T-cell (primary cell): Measurements from ENCODE around the gene EEA1. TPM values are rescaled to one million over a fixed set of nuclear protein-coding genes. Genes with fewer than 3 reads are reported as not detected.
A peak's percentile ranks its signal among the peaks of the same experiment; 100 is the strongest.

ENCODE experiments used
- ATAC-seq, 4 experiments: fragments of 200-7000 bp in 3 of 4; fragments of 150-1000 bp in 1 of 4; cut with Tn5 transposase; replicated peaks in 1 of 4; 1 replicate in 3 of 4; 2 replicates in 1 of 4; pipeline ENCODE4 v1.10.0; 2021; ENCODE audit warnings: moderate library complexity in 3 of 4, mild to moderate bottlenecking in 2 of 4, moderate number of reproducible peaks in 1 of 4
- CTCF ChIA-PET, 2 donors: fragments of 300-600 bp; sonication (Branson Sonifier 250); formaldehyde crosslinking; loops; one replicate each; lab custom pipeline; 2022; ENCODE audit warnings: antibody characterized with exemption in 2 of 2; lab: Charles Lee
- POLR2A ChIA-PET, 2 donors: fragments of 300-600 bp; sonication (Branson Sonifier 250); formaldehyde crosslinking; loops; one replicate each; lab custom pipeline; 2022; ENCODE audit warnings: antibody characterized with exemption in 2 of 2; lab: Charles Lee
- DNase-seq, 35 experiments: peaks; one replicate each; pipeline versions ENCODE4 v3.0.0 to v3.0.0-alpha.2; 2013 to 2023
- H3K27ac ChIP-seq: one replicate; pipeline ENCODE4 v1.5.1; 2013; ENCODE audit warnings: low read length
- H3K27me3 ChIP-seq, 2 experiments: replicated peaks in 1 of 2; 1 replicate in 1 of 2; 2 replicates in 1 of 2; pipeline versions ENCODE4 v1.6.1 to v1.7.0; 2013; ENCODE audit warnings: low read length in 1 of 2, mixed read lengths in 1 of 2; ENCODE audit not compliant: control insufficient read depth in 2 of 2, insufficient read depth in 2 of 2; ENCODE audit errors: extremely low read depth in 1 of 2
- H3K36me3 ChIP-seq, 2 donors: 1 replicate in 1 of 2; 2 replicates in 1 of 2; pipeline versions ENCODE4 v1.6.1 to v1.7.0; 2013; ENCODE audit warnings: low read length in 1 of 2; ENCODE audit not compliant: control insufficient read depth in 2 of 2, insufficient read depth in 1 of 2; ENCODE audit errors: extremely low read depth in 1 of 2
- H3K4me1 ChIP-seq, 2 experiments: 1 replicate in 1 of 2; 2 replicates in 1 of 2; pipeline versions ENCODE4 v1.6.1 to v1.7.0; 2013; ENCODE audit warnings: low read length in 2 of 2, mixed read lengths in 1 of 2; ENCODE audit not compliant: insufficient read depth in 2 of 2, control insufficient read depth in 1 of 2; ENCODE audit errors: extremely low read depth in 1 of 2
- H3K4me3 ChIP-seq, 2 donors: 1 replicate in 1 of 2; 2 replicates in 1 of 2; pipeline versions ENCODE4 v1.5.1 to v1.7.0; 2013; ENCODE audit warnings: mild to moderate bottlenecking in 2 of 2, low read length in 1 of 2, moderate library complexity in 1 of 2; ENCODE audit not compliant: control insufficient read depth in 1 of 2; ENCODE audit errors: extremely low read depth in 1 of 2
- H3K9me3 ChIP-seq: 2 replicates; pipeline ENCODE4 v1.7.0; 2013
- H3K27ac Mint-ChIP-seq, 2 donors: one replicate each; pipeline ENCODE4 v1.8.0; 2020 to 2021; ENCODE audit warnings: mild to moderate bottlenecking in 2 of 2, mixed read lengths in 2 of 2
- H3K27me3 Mint-ChIP-seq, 2 donors: one replicate each; pipeline ENCODE4 v1.8.0; 2021 to 2022; ENCODE audit warnings: mixed read lengths in 2 of 2
- H3K36me3 Mint-ChIP-seq: one replicate; pipeline ENCODE4 v1.8.0; 2021; ENCODE audit warnings: mixed read lengths
- H3K4me1 Mint-ChIP-seq, 3 donors: one replicate each; pipeline ENCODE4 v1.8.0; 2020 to 2022; ENCODE audit warnings: mixed read lengths in 3 of 3, mild to moderate bottlenecking in 1 of 3
- H3K4me3 Mint-ChIP-seq, 3 donors: one replicate each; pipeline ENCODE4 v1.8.0; 2020 to 2022; ENCODE audit warnings: mild to moderate bottlenecking in 3 of 3, mixed read lengths in 3 of 3, moderate library complexity in 3 of 3
- H3K9me3 Mint-ChIP-seq, 3 donors: one replicate each; pipeline ENCODE4 v1.8.0; 2020 to 2022; ENCODE audit warnings: mixed read lengths in 3 of 3
- WGBS: methylation state at CpG from one replicate; pipeline ENCODE4 v1.1.5; 2013; ENCODE audit warnings: missing lambda C conversion rate; ENCODE audit not compliant: insufficient coverage; 5-methylcytosine and 5-hydroxymethylcytosine counted together
- total RNA-seq, 35 experiments: library from RNA in 6 of 35; stranded (reverse) in 6 of 35; fragments of 120-200 nt in 1 of 35; gene quantifications; one replicate each; pipeline versions ENCODE4 v1.2.1 to v1.2.4 and lab custom pipeline; 2013 to 2026

Gene EEA1
- total RNA-seq, 5 donors from 2014 or later (not counting 1 experiment from before 2014, with no cell fraction given) = 21.4 to 29.5 (median 23.5) TPM

DNA sequence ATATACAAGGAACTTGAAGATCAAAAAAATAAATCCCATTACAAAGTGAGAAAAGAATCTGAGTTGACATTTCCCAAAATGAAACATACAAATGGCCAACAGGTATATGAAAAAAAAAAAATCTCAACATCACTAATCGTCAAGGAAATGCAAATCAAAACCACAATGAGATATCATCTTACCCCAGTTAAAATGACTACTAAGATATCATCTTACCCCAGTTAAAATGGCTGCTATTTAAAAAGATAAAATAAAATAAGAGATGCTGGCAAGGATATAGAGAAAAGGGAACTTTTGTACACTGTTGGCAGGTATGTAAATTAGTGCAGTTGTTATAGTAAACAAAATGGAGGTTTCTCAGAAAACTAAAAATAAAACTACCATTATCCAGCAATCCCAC lies 181.9 kb downstream of the EEA1 start:
- Mint-ChIP-seq H3K27me3 (peaks cover 3 to 7% of the 10 kb centered on the region in 2 donors), H3K4me3 (no peak overlapping the region), H3K4me1 (peaks cover 5 to 19% (median 5%) of the 10 kb centered on the region in 3 donors), H3K27ac (no peak overlapping the region), H3K9me3 (peaks cover 0 to 4% (median 0%) of the 10 kb centered on the region in 3 donors), H3K36me3 (no peaks in the 10 kb centered on the region)
- no peak for ATAC-seq
- ChIA-PET CTCF (no interaction called here), POLR2A (no interaction called here)
- H3K4me3 ChIP-seq = no peak overlapping the region
- peaks cover 0 to 8% of the 10 kb centered on the region in 2 experiments for H3K27me3 ChIP-seq
- H3K27ac ChIP-seq = no peak overlapping the region
- no peak for DNase-seq
- WGBS = no CpG with 5 or more reads among the region's 1 CpG
- no peaks in the 10 kb centered on the region for H3K36me3 ChIP-seq
- H3K4me1 ChIP-seq = no peaks in the 10 kb centered on the region
- H3K9me3 ChIP-seq = no peaks in the 10 kb centered on the region

DNA sequence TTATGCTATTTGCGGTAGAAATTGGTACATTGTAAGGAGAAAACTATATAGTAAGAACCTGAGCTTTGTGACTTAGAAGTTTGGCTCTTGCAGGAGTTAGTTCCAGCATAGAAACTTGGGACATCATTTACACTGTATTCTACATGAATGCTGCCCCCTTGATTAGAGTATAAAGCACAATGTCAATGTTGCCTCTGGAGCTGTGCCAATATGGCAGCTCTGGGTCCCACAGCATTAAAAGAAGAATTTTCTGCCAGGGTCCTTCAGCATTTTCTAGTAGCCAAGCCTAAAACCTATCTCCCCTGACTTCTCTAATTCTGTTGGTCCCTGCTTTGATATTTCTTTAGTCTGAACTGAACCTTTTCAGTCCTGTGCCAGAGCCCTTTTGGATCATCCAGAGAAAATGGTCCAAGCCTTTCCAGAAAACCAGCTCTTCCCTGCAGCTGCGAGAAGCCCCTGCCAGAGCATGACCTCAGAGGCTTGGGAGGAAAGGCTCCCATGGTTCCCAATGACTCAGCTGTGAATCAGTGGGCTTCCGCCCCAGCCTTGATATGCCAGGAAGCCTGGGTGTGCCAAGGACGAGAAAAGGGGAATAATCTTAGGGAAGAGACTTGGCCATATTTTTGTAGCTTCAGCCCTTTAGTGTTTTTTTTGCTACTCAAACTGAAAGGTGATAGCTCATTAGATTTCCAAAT lies 183.1 kb downstream of the EEA1 start:
- POLR2A ChIA-PET = interaction anchor here in 1 of 2 donors (0.6 kb wide), 1 partner anchor 376 kb away, joined by 3 read pairs; no protein-coding TSS in a partner anchor
- CTCF ChIA-PET = no interaction called here
- no peak for DNase-seq

DNA sequence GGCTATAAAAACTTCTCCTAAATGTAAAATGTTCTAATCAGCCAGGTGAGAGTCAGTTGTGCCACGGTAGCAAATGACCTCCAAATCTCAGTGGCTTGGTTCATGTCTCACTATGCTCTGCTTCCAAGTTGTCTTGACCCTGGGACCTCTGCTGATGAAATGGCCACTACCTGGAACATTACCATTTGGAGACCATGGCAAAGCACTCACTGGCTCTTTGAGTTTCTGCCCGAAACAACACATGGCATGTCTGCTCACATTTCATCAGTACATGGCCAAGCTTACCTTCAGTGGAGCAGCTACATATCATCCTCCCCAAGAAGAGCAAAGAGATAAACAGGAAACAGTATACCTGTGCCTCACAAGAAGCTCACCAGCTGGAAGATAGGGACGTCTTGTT lies 186.1 kb downstream of the EEA1 start:
- H3K36me3 ChIP-seq = no peaks in the 10 kb centered on the region
- no peaks in the 10 kb centered on the region for H3K27me3 ChIP-seq
- ChIA-PET POLR2A (no interaction called here), CTCF (no interaction called here)
- WGBS = 80% methylated on average over 2 of the region's 3 CpGs
- H3K4me3 Mint-ChIP-seq = no peak overlapping the region
- H3K27me3 Mint-ChIP-seq = peaks cover 4 to 5% of the 10 kb centered on the region in 2 donors
- H3K36me3 Mint-ChIP-seq = no peaks in the 10 kb centered on the region
- peaks cover 0 to 4% (median 0%) of the 10 kb centered on the region in 3 donors for H3K9me3 Mint-ChIP-seq
- DNase-seq = no peak
- no peak overlapping the region for H3K27ac Mint-ChIP-seq
- H3K4me1 Mint-ChIP-seq = peaks cover 5 to 21% (median 5%) of the 10 kb centered on the region in 3 donors
- no peak overlapping the region for H3K27ac ChIP-seq
- no peak overlapping the region for H3K4me3 ChIP-seq
- no peaks in the 10 kb centered on the region for H3K9me3 ChIP-seq
- no peaks in the 10 kb centered on the region for H3K4me1 ChIP-seq
- no peak for ATAC-seq

More for the DNA sequence above, 183.1 kb downstream of the EEA1 start:
- no peak overlapping the region for H3K4me3 Mint-ChIP-seq
- H3K27ac Mint-ChIP-seq = no peak overlapping the region
- no peak overlapping the region for H3K27ac ChIP-seq
- H3K4me1 ChIP-seq = no peaks in the 10 kb centered on the region
- peaks cover 0 to 4% (median 0%) of the 10 kb centered on the region in 3 donors for H3K9me3 Mint-ChIP-seq
- peaks cover 5 to 21% (median 5%) of the 10 kb centered on the region in 3 donors for H3K4me1 Mint-ChIP-seq
- no peaks in the 10 kb centered on the region for H3K36me3 Mint-ChIP-seq
- H3K27me3 ChIP-seq = peaks cover 0 to 4% of the 10 kb centered on the region in 2 experiments
- no peak overlapping the region for H3K4me3 ChIP-seq
- H3K9me3 ChIP-seq = no peaks in the 10 kb centered on the region
- H3K27me3 Mint-ChIP-seq = peaks cover 4 to 7% of the 10 kb centered on the region in 2 donors
- ATAC-seq = no peak
- WGBS = 60% methylated on average over 1 of the region's 4 CpGs
- H3K36me3 ChIP-seq = no peaks in the 10 kb centered on the region

DNA sequence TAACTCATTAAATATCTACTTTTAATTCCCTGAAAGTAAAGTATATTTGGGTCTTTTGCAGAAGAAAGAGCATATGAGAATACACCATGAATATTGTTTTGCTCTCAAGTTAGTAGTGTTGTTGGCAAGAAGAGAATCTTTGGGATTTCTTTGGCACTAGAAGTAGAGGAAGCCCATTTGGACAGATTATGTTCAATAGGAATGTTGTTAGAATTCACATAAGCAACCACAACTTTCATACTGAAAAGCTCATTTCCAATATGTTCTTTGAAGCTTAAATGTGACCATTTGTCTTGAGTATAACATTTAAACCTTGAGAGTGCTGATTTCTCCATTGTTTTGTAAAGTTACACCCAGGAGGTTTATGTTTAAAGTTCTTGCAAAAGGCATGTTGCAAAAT lies 188.7 kb downstream of the EEA1 start:
- no peaks in the 10 kb centered on the region for H3K27me3 ChIP-seq
- H3K4me3 Mint-ChIP-seq = no peak overlapping the region
- peaks cover 3 to 30% (median 12%) of the 10 kb centered on the region in 3 donors for H3K4me1 Mint-ChIP-seq
- no peak overlapping the region for H3K27ac Mint-ChIP-seq
- H3K9me3 ChIP-seq = no peaks in the 10 kb centered on the region
- H3K9me3 Mint-ChIP-seq = peaks cover 0 to 4% (median 0%) of the 10 kb centered on the region in 3 donors
- no peaks in the 10 kb centered on the region for H3K4me1 ChIP-seq
- H3K4me3 ChIP-seq = no peak overlapping the region
- peaks cover 4 to 7% of the 10 kb centered on the region in 2 donors for H3K27me3 Mint-ChIP-seq
- no peak for ATAC-seq
- DNase-seq = no peak
- no peaks in the 10 kb centered on the region for H3K36me3 ChIP-seq
- CTCF ChIA-PET = no interaction called here
- POLR2A ChIA-PET = no interaction called here
- no peaks in the 10 kb centered on the region for H3K36me3 Mint-ChIP-seq
- H3K27ac ChIP-seq = no peak overlapping the region

DNA sequence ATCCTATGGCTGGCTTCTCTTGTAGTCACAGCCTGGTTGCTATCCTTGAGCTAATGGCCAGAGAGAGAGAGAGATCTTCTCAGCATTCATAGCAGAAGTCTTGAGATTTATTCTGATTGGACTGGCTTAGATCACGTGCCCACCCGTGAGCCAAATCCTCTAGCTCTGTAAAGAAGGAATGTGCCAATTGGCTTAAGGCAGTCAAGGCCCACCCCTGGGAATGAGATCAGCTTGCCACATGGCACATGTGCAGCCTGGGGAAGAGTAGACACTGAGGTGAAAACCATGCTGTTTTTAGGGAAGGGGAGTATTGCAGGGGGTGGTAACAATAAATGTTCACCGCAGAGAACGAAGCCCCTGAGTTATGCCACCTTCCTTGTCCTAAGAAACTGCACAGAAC lies 190.0 kb downstream of the EEA1 start:
- ChIA-PET CTCF (no interaction called here), POLR2A (no interaction called here)
- peaks cover 0 to 9% (median 0%) of the 10 kb centered on the region in 3 donors for H3K9me3 Mint-ChIP-seq
- peaks cover 4 to 7% of the 10 kb centered on the region in 2 donors for H3K27me3 Mint-ChIP-seq
- no peak overlapping the region for H3K27ac ChIP-seq
- WGBS = 79% methylated on average over 2 of the region's 4 CpGs
- ATAC-seq = no peak
- no peaks in the 10 kb centered on the region for H3K36me3 ChIP-seq
- no peak overlapping the region for H3K4me3 Mint-ChIP-seq
- H3K4me3 ChIP-seq = no peak overlapping the region
- H3K36me3 Mint-ChIP-seq = no peaks in the 10 kb centered on the region
- no peaks in the 10 kb centered on the region for H3K9me3 ChIP-seq
- no peaks in the 10 kb centered on the region for H3K4me1 ChIP-seq
- peaks cover 3 to 30% (median 12%) of the 10 kb centered on the region in 3 donors for H3K4me1 Mint-ChIP-seq
- no peak for DNase-seq
- H3K27ac Mint-ChIP-seq = no peak overlapping the region
- no peaks in the 10 kb centered on the region for H3K27me3 ChIP-seq

- whole genome bisulfite sequencing = 92% methylated on average over 3 of the region's 7 CpGs
- no peaks in the 10 kb centered on the region for H3K4me1 ChIP-seq
- no peak overlapping the region for H3K27ac ChIP-seq
- H3K36me3 Mint-ChIP-seq = no peaks in the 10 kb centered on the region
- DNase-seq = no peak
- CTCF ChIA-PET = no interaction called here
- H3K4me1 Mint-ChIP-seq = peaks cover 3 to 28% (median 12%) of the 10 kb centered on the region in 3 donors
- peaks cover 0 to 9% (median 0%) of the 10 kb centered on the region in 3 donors for H3K9me3 Mint-ChIP-seq
- no peaks in the 10 kb centered on the region for H3K9me3 ChIP-seq
- POLR2A ChIA-PET = no interaction called here
- peaks cover 3 to 7% of the 10 kb centered on the region in 2 donors for H3K27me3 Mint-ChIP-seq
- H3K27ac Mint-ChIP-seq = peak overlapping the region in 1 of 2 donors; percentile 1
- no peaks in the 10 kb centered on the region for H3K36me3 ChIP-seq
- H3K4me3 Mint-ChIP-seq = no peak overlapping the region
- H3K4me3 ChIP-seq = no peak overlapping the region
- no peaks in the 10 kb centered on the region for H3K27me3 ChIP-seq
- no peak for ATAC-seq
Observed at GRCh38 chr12:92737855-92738850, 190.9 kb downstream of the EEA1 start.
